Stomach (tissue), 9 donors: Measurements from ENCODE around the gene TBL1XR1. TPM values are rescaled to one million over a fixed set of nuclear protein-coding genes. Genes with fewer than 3 reads are reported as not detected.

Experiments used
- DNase-seq, 2 donors: peaks; one replicate each; pipeline versions ENCODE4 v3.0.0 to v3.0.0-alpha.2; 2013 to 2019
- H3K27ac ChIP-seq, 5 donors: fragments of 200-600 bp in 4 of 5; sonication (generic) in 4 of 5; one replicate each; pipeline ENCODE4 v1.5.1; 2013 to 2019; ENCODE audit warnings: mild to moderate bottlenecking in 1 of 5, moderate library complexity in 1 of 5
- H3K27me3 ChIP-seq, 3 donors: fragments of 200-600 bp; sonication (generic); one replicate each; pipeline ENCODE4 v1.5.1; 2017 to 2019; ENCODE audit warnings: mixed run types in 1 of 3
- H3K36me3 ChIP-seq, 4 donors: fragments of 200-600 bp; sonication (generic); 1 replicate in 3 of 4; 2 replicates in 1 of 4; pipeline ENCODE4 v1.5.1; 2016 to 2019
- H3K4me1 ChIP-seq, 4 donors: fragments of 200-600 bp; sonication (generic); one replicate each; pipeline ENCODE4 v1.5.1; 2016 to 2019
- H3K4me3 ChIP-seq, 4 donors: fragments of 200-600 bp; sonication (generic) in 3 of 4; one replicate each; pipeline ENCODE4 v1.5.1; 2016 to 2019; ENCODE audit warnings: mild to moderate bottlenecking in 1 of 4
- H3K9me3 ChIP-seq, 4 donors: fragments of 200-600 bp; sonication (generic); one replicate each; pipeline ENCODE4 v1.5.1; 2016 to 2019
- CTCF ChIP-seq, 7 experiments: fragments of 450-650 bp in 4 of 7; fragments of 200-600 bp in 3 of 7; sonication (generic) in 3 of 7; IDR thresholded peaks; one replicate each; pipeline ENCODE4 v1.5.1; 2016 to 2019; ENCODE audit warnings: antibody characterized with exemption in 7 of 7, control low read depth in 2 of 7, mild to moderate bottlenecking in 1 of 7
- EP300 ChIP-seq: sonication (generic); formaldehyde crosslinking; IDR thresholded peaks from one replicate; pipeline ENCODE4 v1.6.1; 2017; ENCODE audit warnings: antibody characterized with exemption
- POLR2A ChIP-seq, 4 donors: fragments of 450-650 bp; IDR thresholded peaks; one replicate each; pipeline ENCODE4 v1.6.1; 2016; ENCODE audit warnings: antibody characterized with exemption in 4 of 4, control low read depth in 2 of 4, mild to moderate bottlenecking in 1 of 4, moderate library complexity in 1 of 4
- POLR2AphosphoS5 ChIP-seq, 3 donors: sonication (generic); formaldehyde crosslinking; IDR thresholded peaks; one replicate each; pipeline ENCODE4 v1.6.1; 2016; ENCODE audit warnings: antibody characterized with exemption in 3 of 3
- WGBS, 5 donors: extraction: QIAGEN DNeasy Blood & Tissue Kit in 3 of 5; methylation state at CpG; one replicate each; pipeline versions ENCODE4 v1.1.5 to v1.1.7; 2013 to 2018; 5-methylcytosine and 5-hydroxymethylcytosine counted together
- intact Hi-C: fragments of 100-400 bp; cut with DNase I; formaldehyde crosslinking; loops from one replicate; pipeline ENCODE4 v1.15.1; 2023; ENCODE audit warnings: low total_unique reads
- polyA plus RNA-seq, 3 donors: library from polyadenylated mRNA; stranded (reverse); fragments of 200-250 nt; gene quantifications; one replicate each; pipeline ENCODE4 v1.2.3, GENCODE V29; 2013
- total RNA-seq, 5 donors: library from RNA; depleted of rRNA; stranded (reverse); fragments of >200 nt; gene quantifications; one replicate each; pipeline versions ENCODE4 v1.1.0 to v1.2.3, GENCODE V29; 2014 to 2016
- donor health status: healthy with polysubstance abuse.
- donor health status: Bipolar disorder and iron deficiency.
- donor health status: healthy.

TBL1XR1 gene
- total and polyA plus RNA-seq, 8 donors = 11.6 to 217 (median 41.1) TPM

- Histone ChIP-seq H3K9me3 (no peaks in the 10 kb centered on the region), H3K27ac (no peak overlapping the region), H3K4me3 (no peak overlapping the region), H3K36me3 (no peaks in the 10 kb centered on the region), H3K4me1 (peaks cover 0 to 19% (median 2%) of the 10 kb centered on the region in 4 donors), H3K27me3 (no peaks in the 10 kb centered on the region)
- WGBS, 5 donors = 55 to 74% (median 65%) methylated on average over 1 of the region's 1 CpG
- DNase-seq = no peak
- TF ChIP-seq POLR2AphosphoS5 (IDR thresholded peaks at IDR 0.05) = no peak
- intact Hi-C loops = no loop called here
Measured at GRCh38 chr3:177080122-177080521, 117.2 kb downstream of the TBL1XR1 start.

- Histone ChIP-seq H3K27me3 (no peaks in the 10 kb centered on the region), H3K4me1 (peaks cover 0 to 19% (median 2%) of the 10 kb centered on the region in 4 donors), H3K27ac (no peak overlapping the region), H3K36me3 (no peaks in the 10 kb centered on the region), H3K4me3 (no peak overlapping the region), H3K9me3 (no peaks in the 10 kb centered on the region)
- no peak for TF ChIP-seq CTCF (IDR thresholded peaks at IDR 0.05)
- TF ChIP-seq EP300 = no peak
- no peak for TF ChIP-seq POLR2AphosphoS5 (IDR thresholded peaks at IDR 0.05)
- no peak for TF ChIP-seq POLR2A (IDR thresholded peaks at IDR 0.05)
- DNase-seq = no peak
- WGBS, 5 donors = 85 to 100% (median 96%) methylated on average over 1 of the region's 1 CpG
- intact Hi-C loops = no loop called here
Measured at GRCh38 chr3:177079684-177080083, 117.6 kb downstream of the TBL1XR1 start.

GRCh38 chr3:177071496-177072156 is 125.7 kb downstream of the TBL1XR1 start:
- H3K4me3 ChIP-seq = no peak overlapping the region
- no peak overlapping the region for H3K27ac ChIP-seq
- no peak for TF ChIP-seq POLR2A (IDR thresholded peaks at IDR 0.05)
- no peak for TF ChIP-seq CTCF (IDR thresholded peaks at IDR 0.05)
- H3K4me1 ChIP-seq = peaks cover 0 to 26% (median 11%) of the 10 kb centered on the region in 4 donors
- H3K9me3 ChIP-seq = no peaks in the 10 kb centered on the region
- 78 to 87% (median 83%) methylated on average over 4 of the region's 4 CpGs for WGBS, 5 donors
- H3K36me3 ChIP-seq = no peaks in the 10 kb centered on the region
- intact Hi-C loops = no loop called here
- no peak for DNase-seq
- H3K27me3 ChIP-seq = no peaks in the 10 kb centered on the region

GRCh38 chr3:177069514-177070329 is 127.6 kb downstream of the TBL1XR1 start:
- H3K27me3 ChIP-seq = no peaks in the 10 kb centered on the region
- TF ChIP-seq POLR2A (IDR thresholded peaks at IDR 0.05) = no peak
- no peak for TF ChIP-seq CTCF (IDR thresholded peaks at IDR 0.05)
- no peak for TF ChIP-seq EP300
- TF ChIP-seq POLR2AphosphoS5 (IDR thresholded peaks at IDR 0.05) = no peak
- WGBS, 5 donors = 91 to 98% (median 95%) methylated on average over 6 of the region's 6 CpGs
- H3K9me3 ChIP-seq = no peaks in the 10 kb centered on the region
- no peak overlapping the region for H3K4me3 ChIP-seq
- peaks cover 0 to 39% (median 22%) of the 10 kb centered on the region in 4 donors for H3K4me1 ChIP-seq
- DNase-seq = no peak
- no peak overlapping the region for H3K27ac ChIP-seq
- no peaks in the 10 kb centered on the region for H3K36me3 ChIP-seq
- intact Hi-C loops = loop anchor here (10.0 kb wide), 1 partner anchor 105 kb away; no protein-coding TSS in a partner anchor
